Effector memory CD4-positive, alpha-beta T cell (primary cell): Measurements from ENCODE around the gene MTA3.
"Not testable (repeated sequence)": the region's sequence is repeated elsewhere in the genome, so short reads cannot be mapped to it uniquely, and the experiment has no call there.

Experiments
- DNase-seq, 3 donors: peaks; one replicate each; pipeline ENCODE4 v3.0.0-alpha.2; 2020
- H3K27ac ChIP-seq: 2 replicates; pipeline ENCODE4 v1.7.0; 2013; ENCODE audit warnings: mild to moderate bottlenecking, low read length, moderate library complexity; ENCODE audit not compliant: insufficient read depth, poor library complexity, severe bottlenecking
- H3K27me3 ChIP-seq: replicated peaks from 2 replicates; pipeline ENCODE4 v1.7.0; 2013; ENCODE audit warnings: mild to moderate bottlenecking, low read length; ENCODE audit not compliant: insufficient read depth, control insufficient read depth, poor library complexity, severe bottlenecking
- H3K36me3 ChIP-seq: 2 replicates; pipeline ENCODE4 v1.7.0; 2013; ENCODE audit warnings: mild to moderate bottlenecking, low read length, moderate library complexity; ENCODE audit not compliant: control insufficient read depth, insufficient read depth
- H3K4me1 ChIP-seq: 2 replicates; pipeline ENCODE4 v1.7.0; 2013; ENCODE audit warnings: low read length, mild to moderate bottlenecking; ENCODE audit not compliant: control insufficient read depth, insufficient read depth, poor library complexity, severe bottlenecking
- H3K4me3 ChIP-seq: 2 replicates; pipeline ENCODE4 v1.7.0; 2013; ENCODE audit warnings: low read length, low read depth, mild to moderate bottlenecking; ENCODE audit not compliant: insufficient read depth, poor library complexity, severe bottlenecking
- H3K9me3 ChIP-seq: 2 replicates; pipeline ENCODE4 v1.7.0; 2013; ENCODE audit warnings: mild to moderate bottlenecking, low read length, moderate library complexity; ENCODE audit not compliant: control insufficient read depth

The MTA3 gene

DNA sequence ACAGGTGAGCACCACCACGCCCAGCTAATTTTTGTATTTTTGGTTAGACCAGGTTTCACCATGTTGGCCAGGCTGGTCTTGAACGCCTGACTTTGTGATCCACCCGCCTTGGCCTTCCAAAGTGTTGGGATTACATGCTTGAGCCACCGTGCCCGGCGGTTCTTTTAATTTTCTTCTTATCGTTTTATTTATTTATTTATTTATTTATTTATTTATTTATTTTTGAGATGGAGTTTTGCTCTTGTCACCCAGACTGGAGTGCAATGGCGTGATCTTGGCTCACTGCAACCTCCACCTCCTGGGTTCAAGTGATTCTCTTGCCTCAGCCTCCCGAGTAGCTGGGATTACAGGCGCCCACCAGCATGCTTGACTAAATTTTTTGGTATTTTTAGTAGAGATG lies 59.6 kb downstream of the MTA3 start:
- DNase-seq, H3K4me3 ChIP-seq, H3K36me3 ChIP-seq, H3K9me3 ChIP-seq, H3K27ac ChIP-seq, H3K27me3 ChIP-seq, H3K4me1 ChIP-seq: not testable (repeated sequence)

DNA sequence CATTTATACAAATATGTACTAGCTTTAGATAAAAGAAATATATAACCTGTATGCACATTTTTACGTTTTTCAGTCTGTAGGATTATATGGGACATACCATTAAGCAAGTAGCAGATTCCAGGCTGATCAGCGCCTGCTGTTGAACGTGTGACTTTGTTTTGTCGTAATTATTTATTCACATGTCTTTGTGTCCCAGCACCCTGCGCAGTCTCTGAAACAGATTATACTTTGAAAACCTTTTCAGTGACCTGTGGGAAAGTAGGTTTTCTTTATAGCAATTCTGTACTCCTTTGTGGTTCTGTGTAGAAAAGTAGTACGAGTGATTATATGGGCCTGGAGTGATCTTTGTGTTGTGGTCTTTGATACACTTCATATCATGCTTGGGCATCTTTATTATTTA lies 68.5 kb downstream of the MTA3 start:
- Histone ChIP-seq H3K4me1 (no peaks in the 10 kb centered on the region), H3K4me3 (no peak overlapping the region), H3K27ac (no peak overlapping the region), H3K36me3 (no peaks in the 10 kb centered on the region), H3K27me3 (no peaks in the 10 kb centered on the region), H3K9me3 (no peaks in the 10 kb centered on the region)
- DNase-seq = no peak

DNA sequence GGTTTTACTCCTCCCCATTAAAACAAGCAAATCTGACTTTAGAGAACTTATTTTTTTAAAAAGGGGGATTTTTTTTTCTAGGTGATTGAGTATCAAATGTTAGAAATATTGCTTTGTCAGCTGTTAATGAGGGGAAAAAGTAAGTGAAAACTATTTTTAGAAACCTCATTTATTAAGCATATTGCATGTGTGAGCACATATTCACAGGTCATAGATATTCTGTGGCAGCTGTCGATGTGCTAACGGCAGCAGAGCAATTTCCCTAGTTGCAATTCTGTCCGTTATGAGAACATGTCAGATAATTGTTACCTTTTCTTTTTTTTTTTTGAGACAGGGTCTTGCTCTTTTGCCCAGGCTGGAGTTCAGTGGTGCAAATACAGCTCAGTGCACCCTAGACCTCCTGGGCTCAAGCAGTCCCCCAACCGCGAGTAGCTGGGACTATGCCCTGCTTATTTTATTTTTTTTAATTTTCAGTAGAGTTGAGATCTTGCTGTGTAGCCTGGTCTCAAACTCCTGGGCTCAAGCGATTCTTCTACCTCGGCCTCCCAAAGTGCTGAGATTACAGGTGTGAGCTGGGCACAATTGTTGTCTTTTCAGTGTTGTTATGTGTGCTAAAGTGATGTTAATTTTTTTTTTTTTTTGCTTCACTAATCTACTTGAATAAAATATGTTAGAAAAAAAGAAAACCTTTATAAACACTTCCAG lies 69.8 kb downstream of the MTA3 start:
- H3K27me3 ChIP-seq = no peaks in the 10 kb centered on the region
- DNase-seq = no peak
- H3K27ac ChIP-seq = no peak overlapping the region
- H3K4me3 ChIP-seq = no peak overlapping the region
- no peaks in the 10 kb centered on the region for H3K36me3 ChIP-seq
- no peaks in the 10 kb centered on the region for H3K4me1 ChIP-seq
- no peaks in the 10 kb centered on the region for H3K9me3 ChIP-seq

DNA sequence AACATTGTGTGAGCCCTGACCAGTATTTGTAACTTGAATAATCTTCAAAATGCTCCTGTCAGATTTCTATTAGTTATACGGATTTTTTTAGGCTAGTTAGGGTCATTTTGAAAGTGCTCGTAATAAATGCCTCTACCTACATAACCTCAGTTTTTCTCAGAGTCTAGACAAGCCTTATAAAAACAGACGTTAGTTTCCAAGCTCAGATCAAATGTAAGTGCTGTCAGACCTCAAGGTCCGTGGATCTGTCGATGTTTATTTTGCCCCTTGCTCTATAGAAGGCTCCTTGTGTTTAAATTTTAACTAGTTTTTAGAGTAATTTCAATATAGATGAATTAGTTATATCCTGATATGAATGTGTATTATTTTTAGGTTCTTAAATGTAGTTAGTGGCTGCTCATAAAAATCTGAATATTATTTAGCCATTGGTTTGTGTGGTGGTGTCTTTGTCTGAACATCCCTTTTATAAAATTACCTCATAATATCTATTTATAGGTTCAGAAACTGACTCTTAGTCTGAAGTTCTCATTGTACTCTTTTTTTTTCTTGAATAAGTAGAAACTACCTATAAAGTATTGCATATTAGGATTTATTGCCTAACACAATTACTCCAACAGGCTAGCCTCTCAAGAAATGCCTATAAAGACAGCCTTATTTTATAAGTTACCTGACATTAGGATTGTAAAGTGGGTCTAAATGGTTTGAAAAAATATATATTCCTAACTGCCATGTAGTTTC lies 71.1 kb downstream of the MTA3 start:
- Histone ChIP-seq H3K36me3 (no peaks in the 10 kb centered on the region), H3K27ac (no peak overlapping the region), H3K9me3 (no peaks in the 10 kb centered on the region), H3K4me3 (no peak overlapping the region), H3K4me1 (no peaks in the 10 kb centered on the region), H3K27me3 (no peaks in the 10 kb centered on the region)
- DNase-seq = no peak

DNA sequence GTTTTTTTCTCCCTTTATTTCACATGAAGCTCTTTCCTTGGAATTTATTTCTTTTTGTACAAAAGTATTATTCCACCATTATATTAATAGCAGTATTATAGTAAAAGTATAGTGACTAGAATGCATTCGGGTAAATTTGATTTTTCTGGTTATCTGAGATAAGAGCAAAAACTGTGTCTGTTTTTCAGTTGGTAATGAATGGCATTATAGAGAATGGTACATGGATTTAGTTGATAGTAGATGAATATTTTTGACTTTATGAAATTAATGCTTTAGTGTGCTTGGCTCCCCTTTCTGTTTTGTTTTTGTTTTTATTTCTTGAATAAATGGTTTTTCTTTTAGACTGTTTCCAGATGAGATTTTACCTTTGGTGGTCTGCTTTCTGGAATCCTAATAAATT lies 71.8 kb downstream of the MTA3 start:
- no peaks in the 10 kb centered on the region for H3K9me3 ChIP-seq
- no peak overlapping the region for H3K4me3 ChIP-seq
- H3K27me3 ChIP-seq = no peaks in the 10 kb centered on the region
- no peak overlapping the region for H3K27ac ChIP-seq
- H3K36me3 ChIP-seq = no peaks in the 10 kb centered on the region
- H3K4me1 ChIP-seq = no peaks in the 10 kb centered on the region
- DNase-seq = no peak

DNA sequence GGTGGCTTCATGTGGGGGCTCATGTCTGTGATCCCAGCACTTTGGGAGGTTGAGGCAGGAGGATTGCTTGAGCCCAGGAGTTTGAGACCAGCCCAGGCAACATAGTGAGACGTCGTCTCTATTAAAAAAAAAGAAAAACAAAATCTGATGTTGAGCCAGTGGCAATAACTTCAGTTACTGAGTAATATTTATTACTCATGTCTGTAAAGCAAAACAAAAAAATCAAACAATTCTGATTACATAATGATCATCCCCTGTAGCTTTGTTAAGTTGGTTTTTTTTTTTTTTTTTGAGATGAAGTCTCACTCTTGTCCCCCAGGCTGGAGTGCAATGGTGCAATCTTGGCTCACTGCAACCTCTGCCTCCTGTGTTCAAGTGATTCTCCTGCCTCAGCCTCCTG lies 73.9 kb downstream of the MTA3 start:
- H3K36me3 ChIP-seq, H3K9me3 ChIP-seq, H3K27ac ChIP-seq, DNase-seq, H3K27me3 ChIP-seq, H3K4me3 ChIP-seq, H3K4me1 ChIP-seq: not testable (repeated sequence)

DNA sequence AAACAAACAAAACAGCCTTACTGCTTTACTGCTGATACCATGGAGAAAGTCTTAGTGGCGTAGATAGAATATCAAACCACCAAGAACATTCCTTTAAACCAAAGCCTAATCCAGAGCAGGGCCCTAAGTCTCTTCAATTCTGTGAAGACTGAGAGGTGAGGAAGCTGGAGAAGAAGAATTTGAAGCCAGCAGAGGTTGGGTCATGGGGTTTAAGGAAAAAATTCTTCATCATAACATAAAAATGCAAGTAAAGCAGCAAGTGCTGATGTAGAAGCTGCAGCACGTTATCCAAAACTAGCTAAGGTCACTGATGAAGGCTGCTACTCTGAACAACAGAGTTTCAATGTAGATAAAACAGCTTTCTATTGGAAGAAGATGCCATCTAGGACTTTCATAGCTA lies 77.1 kb downstream of the MTA3 start:
- Histone ChIP-seq H3K4me3 (no peak overlapping the region), H3K27ac (no peak overlapping the region), H3K4me1 (no peaks in the 10 kb centered on the region), H3K36me3 (no peaks in the 10 kb centered on the region), H3K9me3 (no peaks in the 10 kb centered on the region), H3K27me3 (no peaks in the 10 kb centered on the region)
- DNase-seq = no peak

DNA sequence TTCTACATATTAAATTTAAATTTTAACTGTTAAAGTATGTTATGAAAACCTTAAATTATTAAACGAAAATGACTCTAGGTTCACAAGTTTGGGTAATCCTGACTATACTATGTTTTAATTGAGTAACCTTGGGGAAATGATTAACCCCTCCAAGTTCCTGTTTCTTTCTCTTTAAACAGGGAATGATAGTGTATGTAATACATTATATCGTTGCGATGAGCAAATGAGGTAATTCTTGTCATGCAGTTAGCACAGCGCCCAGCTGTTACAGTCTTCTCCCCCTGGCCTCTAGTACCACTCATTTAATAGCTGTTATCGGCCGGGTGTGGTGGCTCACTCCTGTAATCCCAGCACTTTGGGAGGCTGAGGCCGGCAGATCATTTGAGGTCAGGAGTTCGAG lies 80.4 kb downstream of the MTA3 start:
- Histone ChIP-seq H3K4me1 (peaks cover 5% of the 10 kb centered on the region), H3K27me3 (no peaks in the 10 kb centered on the region), H3K36me3 (no peaks in the 10 kb centered on the region), H3K27ac (no peak overlapping the region), H3K4me3 (no peak overlapping the region), H3K9me3 (no peaks in the 10 kb centered on the region)
- no peak for DNase-seq

DNA sequence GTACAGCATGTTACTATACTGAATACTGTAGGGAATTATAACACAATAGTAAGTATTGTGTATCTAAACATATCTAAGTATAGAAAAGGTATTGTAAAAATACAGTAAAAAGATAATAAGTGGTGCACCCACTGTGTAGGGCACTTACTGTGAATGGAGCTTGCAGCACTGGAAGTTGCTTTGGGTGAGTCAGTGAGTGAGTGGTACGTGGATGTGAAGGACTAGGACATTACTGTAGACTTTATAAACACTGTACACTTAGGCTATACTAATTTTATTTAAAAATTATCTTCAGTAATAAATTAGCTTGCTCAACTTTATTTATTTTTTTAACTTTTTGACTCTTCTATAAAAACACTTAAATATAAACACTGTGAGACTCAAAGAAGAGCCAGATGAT lies 82.6 kb downstream of the MTA3 start:
- Histone ChIP-seq H3K36me3 (no peaks in the 10 kb centered on the region), H3K27me3 (no peaks in the 10 kb centered on the region), H3K9me3 (no peaks in the 10 kb centered on the region), H3K4me1 (peaks cover 5% of the 10 kb centered on the region), H3K27ac (no peak overlapping the region), H3K4me3 (no peak overlapping the region)
- no peak for DNase-seq

DNA sequence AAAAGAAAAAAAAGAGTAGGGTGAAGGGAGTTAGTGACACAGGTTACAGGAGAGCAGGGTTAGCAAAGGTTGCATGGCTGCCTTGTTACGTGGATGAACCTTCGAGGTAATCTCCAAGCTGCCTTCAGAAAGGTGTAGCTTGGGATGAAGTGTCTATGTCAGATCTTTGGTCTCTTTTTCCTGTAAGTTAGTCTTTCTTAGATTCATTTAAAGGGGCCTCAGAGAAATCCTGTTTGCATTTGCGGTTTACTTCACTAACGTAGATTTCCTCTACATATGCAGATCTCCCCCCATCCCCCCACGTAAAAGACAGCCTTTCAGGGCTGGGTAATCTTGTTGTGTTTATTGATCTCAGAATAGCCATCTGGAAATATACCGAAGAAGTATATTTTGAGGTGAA lies 83.7 kb downstream of the MTA3 start:
- no peaks in the 10 kb centered on the region for H3K36me3 ChIP-seq
- H3K27ac ChIP-seq = no peak overlapping the region
- DNase-seq = no peak
- H3K27me3 ChIP-seq = no peaks in the 10 kb centered on the region
- H3K9me3 ChIP-seq = no peaks in the 10 kb centered on the region
- no peak overlapping the region for H3K4me3 ChIP-seq
- H3K4me1 ChIP-seq = peaks cover 5% of the 10 kb centered on the region
